Stimulated activated CD4-positive, alpha-beta T cell treated with anti-CD3 and anti-CD28 coated beads, Interleukin-4, amount 100 ng/mL, for 24 hours (primary cell): ENCODE data around the gene GP9.

Source experiments
- DNase-seq: peaks from one replicate; pipeline ENCODE4 v3.0.0-alpha.2; 2020

GP9 gene

DNA sequence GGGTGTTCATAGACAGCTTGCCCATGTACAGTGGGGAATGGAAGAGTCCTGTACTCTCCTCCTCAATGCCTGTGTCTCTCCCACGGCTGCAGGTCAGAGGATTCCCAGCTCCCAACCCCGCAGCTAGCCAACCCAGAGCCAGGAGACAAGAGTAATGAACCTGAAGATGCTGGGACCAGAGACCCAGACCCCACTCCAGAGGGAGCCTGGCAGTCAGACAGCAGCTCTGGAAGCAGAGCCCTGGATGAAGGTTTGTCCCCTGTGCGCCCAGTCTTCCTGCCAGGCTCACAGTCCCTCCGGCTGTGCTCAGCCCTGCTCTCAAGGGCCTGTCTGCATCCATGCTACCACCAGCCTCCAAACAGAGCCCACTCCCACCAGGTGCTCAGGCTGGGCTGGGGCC lies 30.0 kb upstream of the GP9 start:
- no peak for DNase-seq

DNA sequence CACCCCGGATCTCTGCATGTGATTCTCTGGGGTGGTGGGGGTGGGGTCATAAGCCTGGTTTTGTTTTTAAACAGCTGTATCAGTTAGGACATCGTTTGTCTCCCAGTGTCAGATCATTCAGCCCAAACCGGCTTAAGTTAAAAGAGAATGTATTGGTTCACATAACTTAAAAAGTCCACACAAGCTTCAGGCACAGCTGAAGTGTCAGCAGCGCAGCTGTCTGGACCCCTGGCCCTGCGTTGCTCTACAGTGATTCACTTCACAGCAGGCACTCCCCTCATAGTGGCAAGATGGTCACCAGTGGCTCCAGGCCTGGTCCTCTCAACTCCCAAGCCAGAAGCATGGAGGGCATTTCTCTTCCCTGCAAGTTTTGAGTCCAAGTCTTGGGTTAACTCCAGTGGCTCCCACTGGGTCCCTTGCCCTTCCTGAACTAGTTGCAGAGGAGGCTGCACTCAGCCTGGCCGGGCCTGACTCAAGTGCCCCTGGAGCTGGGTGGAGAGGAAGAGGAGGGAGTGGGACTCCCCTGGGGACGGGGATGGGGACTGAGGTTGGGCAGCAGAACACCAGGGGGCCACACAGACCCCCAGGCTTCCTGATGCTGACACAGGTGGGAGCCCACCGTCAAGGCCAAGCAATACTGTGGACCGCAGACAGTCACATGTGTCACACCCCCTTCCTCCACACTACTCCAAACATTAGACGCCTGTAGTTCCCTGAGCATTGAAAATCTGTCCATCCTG lies 28.9 kb upstream of the GP9 start:
- no peak for DNase-seq

DNA sequence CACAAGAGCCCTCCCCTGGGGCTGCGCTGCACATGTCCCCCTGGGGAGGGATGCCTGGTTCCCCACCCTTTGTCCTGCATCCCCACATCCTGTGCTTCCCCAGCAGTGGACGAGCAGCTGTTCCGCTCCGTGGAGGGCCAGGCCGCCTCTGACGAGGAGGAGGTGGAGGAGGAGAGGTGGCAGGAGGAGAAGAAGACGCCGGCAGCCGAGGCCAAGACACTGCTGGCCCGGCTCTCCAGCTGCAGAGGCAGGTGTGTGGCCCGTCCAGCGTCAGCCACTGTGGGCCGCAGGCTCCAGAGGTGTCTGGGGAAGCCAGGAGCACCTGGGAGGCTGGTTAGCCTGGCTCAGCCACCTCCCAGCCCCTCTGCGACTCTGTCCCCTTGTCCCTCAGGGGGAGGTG lies 27.9 kb upstream of the GP9 start:
- no peak for DNase-seq

DNA sequence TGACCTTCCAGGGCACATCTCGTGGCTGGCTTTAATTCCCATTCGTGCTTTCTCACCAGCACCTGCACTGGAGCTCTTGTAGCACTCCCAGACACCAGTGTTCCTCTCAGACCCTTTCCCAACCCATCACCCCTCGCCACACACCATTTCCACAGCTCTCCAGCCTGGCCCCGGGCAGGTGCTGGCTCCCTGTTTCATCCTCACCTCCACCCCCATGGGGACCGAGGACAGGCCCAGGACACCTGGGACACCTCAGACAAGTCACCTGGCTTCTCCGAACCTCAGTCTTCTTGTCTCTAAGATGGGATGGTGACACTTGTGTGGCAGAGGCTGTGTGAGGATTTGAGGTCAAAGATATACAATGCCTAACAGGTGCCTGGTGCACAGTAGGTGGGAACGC lies 27.4 kb upstream of the GP9 start:
- no peak for DNase-seq

DNA sequence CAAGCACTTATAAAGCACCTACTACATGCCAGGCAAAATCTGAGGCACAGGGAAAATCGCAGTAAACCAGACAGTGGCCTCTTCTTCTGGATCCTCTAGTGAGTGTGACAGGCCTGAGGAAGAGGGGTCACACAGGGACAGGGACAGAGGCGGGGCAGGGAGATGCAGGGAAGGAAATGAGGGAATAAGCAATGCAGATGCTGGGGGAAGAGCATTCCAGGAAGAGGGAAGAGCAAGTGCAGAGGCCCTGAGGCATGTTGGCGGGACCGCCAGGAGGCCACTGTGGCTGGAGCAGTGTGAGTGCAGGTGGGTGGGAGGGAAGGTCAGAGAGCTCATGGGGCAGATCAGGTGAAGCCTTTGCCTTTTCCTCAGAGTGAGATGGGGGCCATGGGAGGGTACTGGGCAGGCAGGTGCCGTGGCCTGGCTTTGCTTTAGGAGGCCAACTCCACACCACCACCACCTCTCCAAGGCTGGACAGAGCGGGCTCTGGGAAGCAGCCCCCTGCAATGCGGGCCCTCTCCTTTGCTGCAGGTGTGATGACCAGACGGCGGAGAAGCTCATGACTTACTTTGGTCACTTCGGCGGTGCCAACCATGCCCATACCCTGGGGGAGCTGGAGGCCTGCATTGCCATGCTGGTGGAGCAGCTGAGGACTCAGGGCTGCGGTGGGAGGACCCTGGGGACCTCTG lies 26.8 kb upstream of the GP9 start:
- DNase-seq = no peak

DNA sequence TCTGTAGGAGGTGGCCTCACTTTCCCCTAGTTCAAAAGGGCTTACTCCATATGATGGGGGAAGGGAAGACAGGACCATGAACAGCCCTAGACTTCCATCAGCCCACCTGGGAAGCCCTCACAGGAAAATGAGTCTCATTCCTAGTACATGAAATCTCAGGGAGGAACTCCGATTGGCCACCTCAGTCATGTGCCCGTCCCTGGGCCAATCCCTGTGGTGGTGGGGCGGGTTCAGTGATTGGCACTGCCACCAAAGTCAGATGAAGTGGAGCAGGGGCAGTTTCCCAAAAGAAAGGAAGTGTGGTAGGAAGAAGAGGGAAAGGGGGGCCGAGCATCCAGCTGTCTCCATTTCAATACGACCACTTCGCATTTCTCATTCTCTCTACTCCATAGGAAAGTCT lies 25.9 kb upstream of the GP9 start:
- DNase-seq = no peak

DNA sequence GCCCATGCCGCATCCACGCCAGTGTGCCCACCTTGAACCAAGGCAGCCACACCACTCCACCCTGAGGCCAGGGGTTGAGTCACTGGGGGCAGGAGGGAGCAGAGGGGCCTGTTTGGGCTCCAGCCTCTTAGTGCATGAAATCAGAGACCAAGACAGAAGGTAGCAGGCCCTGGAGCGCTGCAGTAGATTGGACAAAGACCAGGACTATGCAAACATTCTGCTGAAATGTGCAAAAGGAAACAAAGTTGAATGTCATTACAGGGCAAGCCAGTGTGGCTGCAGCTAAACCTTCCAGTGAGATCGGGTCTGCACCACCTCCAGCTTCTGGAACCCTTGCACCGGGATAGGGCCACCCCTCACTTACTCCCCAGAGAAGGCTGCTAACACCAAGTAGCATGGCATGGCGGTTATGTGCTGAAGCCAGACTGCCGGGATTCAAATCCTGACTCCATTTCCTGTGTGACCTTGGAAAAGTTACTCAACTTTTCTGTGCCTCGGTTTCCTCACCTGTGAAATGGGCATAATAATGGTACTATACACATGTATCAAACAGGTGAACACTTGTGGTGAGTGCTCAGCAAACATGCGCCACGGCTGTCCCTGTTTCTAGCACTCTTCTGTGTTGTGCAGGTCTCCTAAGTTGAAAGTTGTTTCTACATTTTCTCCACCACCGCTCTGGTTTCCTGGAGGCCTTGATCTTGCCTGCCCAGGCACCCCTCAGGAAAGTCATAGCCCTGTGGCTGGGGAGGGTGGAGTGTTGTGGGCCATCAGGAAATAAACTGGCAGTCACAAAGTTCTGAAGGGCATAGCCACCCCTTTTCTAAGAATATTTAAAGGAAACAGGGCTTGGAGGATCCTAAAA lies 25.0 kb upstream of the GP9 start:
- no peak for DNase-seq

DNA sequence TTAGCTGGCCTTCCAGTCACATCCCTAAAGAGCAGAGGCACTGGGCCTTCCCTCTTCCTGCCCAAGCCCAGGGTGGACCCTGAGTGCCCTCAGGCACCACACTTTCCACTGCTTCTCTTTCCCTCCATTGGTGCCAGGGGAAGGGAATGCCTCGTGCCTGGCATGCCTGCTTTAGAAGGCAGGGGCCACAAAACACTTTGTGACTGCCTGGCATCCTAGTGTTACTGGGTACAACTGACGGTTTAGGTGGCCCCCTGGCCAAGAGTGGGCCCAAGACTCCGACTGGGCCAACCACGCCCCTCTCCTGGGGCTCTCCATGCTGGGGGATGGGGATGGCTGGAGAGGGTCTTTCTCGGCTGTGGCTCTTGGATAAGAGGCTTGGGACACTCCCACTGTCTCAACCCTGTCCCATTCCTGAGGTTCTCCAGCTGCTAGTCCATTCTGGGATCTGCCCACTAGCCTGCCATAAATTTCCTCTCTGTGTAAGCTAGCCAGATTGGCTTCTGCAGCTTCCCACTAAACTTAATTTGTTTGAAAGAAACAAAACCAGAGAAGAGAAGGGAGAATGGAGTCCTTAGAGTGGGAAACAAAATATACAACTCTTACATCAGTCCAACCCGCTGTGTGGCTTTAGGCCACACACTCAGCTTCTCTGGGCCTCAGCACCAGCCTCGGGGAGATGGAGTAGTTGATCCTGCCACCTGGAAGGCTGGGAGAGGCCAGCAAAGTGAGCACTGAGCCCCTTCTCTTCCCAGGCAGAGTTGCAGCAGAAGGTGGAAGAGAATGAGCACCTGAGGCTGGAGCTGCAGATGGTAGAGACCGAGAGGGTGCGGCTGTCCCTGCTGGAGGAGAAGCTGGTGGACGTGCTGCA lies 24.1 kb upstream of the GP9 start:
- no peak for DNase-seq

DNA sequence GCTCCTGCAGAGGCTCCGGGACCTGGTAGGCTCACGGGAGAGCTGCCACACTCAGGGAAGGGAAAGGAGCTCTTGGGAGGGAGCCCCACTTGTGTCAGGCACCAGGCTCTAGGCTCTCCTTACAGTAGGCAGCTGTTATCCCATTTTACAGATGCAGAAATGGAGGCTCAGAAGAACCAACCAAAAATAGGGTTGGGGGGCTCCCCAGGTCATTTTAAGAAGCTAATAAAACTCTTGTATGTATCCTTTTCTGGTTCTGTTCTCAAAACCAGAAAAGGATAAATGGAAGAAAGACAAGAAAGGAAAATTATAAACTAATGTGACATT lies 23.5 kb upstream of the GP9 start:
- no peak for DNase-seq

DNA sequence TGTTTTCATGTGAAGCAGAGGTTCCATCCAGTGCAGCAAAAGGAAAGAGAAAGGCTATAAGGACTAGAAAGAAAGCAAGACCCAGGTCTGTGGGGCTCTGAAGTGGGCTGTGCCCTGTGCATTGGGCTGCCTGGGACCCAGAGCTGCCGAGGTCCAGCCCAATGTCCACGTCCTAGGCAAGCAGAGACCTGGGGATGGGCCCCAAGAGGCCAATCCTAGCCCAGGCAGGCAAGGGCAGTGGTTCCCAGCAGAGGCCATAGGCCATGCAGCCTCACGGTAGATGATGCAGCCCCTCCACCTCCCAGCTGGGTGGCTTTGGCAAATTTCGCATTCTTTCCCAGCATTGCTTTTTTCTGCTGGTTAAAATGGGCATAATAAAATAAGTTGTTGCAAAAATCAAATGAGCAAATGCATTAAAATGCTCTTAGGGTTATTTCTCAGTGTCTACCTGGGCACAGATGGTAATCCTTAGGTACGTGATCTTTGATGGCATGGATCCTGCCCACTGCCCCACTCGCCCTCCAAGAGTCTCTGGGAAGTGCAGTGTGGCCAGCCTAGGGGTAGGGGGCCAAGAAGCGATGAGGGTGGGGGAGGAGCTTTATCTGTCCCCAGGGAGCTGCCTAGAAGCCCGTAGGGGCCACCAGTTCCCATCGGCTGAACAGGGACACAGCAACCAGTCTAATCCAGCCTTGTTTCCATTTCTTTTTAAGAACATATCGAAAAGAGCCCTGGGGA lies 22.3 kb upstream of the GP9 start:
- DNase-seq = no peak

DNA sequence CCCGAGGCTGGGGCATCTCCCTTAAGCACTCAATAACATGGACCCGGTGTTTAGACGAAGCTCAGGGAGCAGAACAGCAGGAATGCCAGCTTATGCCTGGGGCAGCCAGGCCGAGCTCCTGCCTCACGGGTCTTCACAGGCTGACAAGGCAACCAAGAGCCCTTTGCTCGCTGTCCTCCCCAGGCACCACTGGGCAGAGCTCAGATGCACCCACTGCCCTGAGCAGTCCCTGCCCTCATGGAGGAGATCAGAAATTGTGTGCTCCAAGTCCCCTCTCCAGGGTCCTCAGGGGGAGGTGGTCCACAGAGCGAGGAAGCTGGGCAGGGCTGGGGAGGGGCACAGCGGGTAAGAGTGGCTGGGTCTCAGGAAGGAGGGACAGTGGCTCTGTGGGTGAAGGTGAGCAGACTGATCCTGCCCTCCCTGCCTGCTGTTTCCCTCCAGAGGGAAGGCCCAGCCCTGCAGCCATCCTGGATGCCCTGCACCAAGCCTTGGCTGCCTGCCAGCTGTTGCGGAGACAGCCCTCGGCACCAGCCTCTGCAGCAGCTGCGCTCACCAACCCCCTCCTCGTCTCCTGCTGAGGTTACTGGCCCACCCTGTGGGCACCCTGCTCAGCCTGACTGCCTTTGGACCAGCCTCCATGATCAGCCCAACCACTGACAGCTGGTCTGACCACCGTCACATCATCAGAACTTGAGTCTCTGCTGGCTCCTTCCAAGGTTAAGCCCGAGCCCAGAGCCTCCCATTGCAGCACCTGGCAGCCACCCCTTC lies 21.1 kb upstream of the GP9 start:
- DNase-seq = no peak

DNA sequence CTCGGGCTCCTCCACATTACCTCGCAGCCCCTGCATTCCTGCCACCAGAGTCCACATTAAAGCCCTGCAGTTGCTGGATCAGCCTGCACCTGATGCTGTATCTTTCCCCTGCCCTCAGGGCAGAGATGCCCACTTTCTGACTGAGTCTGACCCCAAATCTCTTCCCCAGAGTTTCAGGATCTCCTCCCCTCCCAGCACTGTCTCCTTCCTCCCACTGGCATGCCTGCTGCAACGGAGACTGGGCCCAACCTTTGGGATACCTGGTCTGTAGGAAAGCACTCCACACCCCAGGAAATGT lies 20.6 kb upstream of the GP9 start:
- no peak for DNase-seq

DNA sequence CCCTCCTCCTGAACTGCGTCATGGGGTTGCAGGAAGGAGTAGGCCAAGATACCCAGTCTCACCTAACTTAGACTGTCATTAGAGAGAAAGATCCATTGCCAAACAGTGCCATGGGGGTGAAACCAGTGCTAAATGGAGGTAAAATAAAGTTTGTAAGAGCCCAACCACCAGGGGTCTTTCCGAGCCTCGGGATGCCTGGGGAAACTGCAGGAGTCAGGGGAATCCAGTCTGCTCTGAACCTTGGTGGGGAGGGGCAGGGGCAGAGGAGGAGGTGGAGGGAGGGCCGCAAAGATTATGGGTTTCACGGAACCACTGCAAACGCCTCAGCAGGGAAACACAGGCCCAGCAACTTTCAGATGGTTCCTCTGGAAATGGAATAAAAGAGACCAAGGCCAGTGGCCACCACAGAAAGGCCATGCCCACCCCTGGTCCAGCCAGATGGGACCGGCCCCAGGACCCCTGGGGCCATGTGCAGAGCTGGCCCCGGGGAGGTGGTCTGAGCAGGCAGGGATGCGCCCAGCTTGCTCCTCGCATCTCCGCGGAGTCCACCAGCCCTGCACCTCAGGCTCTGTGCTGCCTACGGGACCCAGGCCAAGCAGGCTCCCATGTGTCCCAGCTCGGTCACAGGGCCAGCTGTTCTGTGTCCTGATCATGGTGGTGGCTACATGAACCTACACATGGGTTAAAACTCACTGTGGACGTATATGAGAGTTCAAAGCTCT lies 19.8 kb upstream of the GP9 start:
- no peak for DNase-seq

DNA sequence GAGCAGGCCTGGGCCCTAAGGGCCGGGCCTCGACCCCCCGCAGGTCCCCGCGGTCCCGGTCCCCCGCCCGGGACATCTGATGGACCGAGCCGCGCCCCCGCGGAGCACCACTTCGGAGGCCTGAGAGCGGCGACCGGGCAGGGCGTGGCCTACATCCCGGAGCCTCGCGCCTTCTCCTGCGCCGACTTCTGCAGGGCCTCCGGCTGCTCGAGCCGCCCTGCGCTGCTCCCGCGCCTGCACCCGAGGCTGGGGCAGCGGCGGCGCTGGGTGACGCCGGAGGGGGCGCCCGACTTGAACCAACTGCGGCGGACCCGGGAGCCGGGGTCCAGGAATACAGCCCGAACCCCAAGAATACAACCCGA lies 14.9 kb upstream of the GP9 start:
- peak; percentile 23 for DNase-seq

DNA sequence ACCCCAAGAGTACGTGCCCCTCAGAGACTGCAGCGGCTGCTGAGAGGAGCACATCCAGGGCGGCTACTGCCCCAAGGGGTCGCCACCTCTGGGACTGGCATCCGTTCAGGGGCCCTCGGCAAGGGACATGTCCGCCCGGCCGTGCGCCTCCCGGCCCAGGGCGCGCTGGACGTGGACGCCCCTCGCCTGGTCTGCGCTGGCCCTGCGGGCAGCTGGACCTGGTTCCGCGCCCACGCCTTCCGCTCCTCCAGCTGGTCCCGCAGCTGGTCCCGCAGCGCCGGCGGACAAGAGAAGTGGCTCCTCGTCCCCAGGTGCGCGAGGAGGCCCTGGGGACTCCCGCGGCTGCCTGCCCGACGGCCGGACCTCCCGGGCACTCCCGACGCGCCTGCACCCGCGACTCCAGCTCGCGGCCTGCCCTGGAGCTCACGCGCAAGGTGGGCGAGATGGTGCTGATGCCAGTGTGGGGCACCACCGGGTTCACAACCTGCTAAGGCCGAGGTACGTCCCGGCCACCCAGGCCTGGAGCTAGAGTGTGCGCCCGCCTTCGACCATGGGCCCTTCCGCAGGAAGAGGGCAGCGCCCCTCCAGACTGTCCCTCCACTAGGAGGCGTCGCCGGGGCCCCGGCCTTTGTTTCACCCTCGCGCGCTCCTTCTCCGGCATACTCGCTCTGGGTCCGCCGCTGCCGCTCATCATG lies 14.4 kb upstream of the GP9 start:
- DNase-seq = no peak

DNA sequence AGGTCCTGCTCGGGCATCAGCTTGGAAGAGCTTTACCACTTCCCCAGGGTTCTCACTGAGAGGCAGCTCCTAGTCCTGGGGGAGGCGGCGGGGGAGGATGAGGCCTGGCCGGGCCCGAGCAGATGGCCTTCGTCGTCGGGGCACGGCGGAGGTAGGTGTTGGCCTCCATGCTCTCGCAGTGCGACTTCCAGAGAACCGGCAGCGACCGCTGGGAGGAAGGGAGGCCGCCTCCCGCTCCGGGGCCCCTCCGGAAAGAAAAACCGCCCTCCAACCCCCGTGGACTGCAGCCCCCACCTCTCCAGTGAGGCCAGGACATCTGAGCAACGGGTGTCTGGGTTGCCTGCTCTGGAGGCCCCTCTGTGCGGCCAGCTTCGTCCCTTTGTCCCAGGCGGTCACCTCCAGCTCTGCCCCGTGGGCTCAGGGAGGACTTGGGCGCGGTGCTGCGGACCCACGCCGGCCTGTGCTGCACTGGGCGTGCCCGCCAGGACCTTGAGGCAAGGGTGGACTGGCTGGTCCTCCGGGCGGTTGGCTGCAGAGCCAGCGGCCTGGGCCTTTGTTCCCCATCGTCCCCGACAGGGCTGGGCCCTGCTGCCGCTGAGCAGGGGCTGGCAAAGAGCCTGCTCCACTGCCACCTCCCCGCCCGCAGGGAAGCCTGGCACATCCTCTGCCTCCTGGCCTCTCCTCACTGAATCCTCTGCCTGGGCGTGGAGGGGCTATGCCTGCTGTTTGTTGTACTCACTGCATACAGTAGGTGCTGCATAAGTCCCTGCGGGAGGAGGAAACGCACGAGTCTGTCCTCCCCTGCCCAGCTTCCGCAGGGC lies 13.6 kb upstream of the GP9 start:
- no peak for DNase-seq

DNA sequence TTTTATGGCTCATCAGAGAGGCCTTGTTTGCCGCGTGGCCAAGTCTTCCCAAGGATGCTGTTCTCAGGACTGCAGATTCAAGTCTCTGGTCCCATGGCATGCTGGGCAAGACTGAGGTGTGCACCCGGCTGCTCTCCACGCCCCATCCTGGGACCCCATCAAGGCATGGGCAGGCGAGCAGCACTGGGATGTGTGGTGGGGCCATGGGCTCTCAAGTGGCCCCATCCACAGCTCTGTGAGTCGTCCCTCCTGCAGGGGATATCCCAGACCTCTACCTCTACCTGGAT lies 13.1 kb upstream of the GP9 start:
- no peak for DNase-seq

DNA sequence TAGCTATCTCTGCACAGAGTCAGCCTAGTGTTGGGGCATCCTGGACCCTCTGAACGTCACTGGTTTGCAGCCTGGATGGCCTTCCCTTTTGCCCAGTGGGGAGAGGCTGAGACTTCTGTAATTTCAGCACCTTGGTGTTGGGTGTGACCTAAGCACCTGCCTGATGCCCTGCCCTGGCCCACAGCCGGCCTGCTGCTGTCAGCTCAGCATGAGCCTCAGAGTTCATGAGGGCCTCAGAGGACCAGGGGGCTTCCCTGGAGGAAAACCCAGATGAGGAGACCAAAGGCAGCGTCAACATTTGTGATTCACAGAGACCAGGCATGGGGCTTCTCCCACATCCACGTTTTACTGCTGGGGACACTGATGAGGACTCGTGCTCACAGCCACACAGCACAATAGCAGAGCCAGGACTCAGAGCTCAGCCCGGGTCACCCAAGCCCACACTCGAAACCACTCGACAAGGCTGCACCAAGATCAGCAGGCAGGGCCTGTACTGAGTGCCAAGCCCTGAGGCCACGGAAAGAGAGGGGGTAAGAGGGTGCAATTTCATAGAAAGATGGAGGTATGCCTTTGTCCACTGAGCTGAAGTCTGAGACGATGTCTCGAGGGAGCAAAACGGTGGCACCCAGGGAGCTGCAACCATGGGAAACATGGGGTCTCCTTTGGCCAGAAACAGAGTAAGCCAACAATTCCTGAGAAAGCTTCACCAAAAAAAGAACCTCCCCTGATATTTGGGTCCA lies 9.9 kb upstream of the GP9 start:
- DNase-seq = no peak

DNA sequence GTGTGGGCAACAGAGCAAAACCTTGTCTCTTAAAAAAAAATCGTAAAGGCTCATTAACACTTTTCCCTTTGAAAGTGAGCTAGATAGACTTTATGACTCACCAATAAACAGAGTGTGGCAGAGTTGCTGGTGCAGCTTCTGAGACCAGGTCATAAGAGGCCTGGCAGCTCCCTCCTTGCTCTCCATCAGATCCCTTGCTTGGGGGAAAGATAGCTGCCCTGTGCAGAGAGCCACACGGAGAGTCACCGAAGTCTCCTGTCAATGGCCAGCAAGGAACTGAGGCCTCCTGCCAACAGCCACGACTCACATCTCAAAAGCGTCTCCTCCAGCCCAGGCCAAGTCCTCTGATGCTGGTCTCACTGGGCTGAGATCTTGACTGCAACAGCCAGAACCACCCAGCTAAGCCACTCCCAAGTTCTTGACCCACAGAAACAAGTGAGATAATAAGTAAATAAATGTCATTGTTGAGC lies 8.7 kb upstream of the GP9 start:
- DNase-seq = no peak
